A549 treated with CORT108297 at 1 μM for 4 hours (cell line): Measurements from ENCODE around the gene POLE3. TPM values are rescaled to one million over a fixed set of nuclear protein-coding genes. Genes with fewer than 3 reads are reported as not detected.

Experiments used
- total RNA-seq: library from RNA; stranded (reverse); fragments of 200-300 nt; extraction: Qiagen RNA extraction; gene quantifications from 5 replicates; pipeline ENCODE4 v1.2.3, GENCODE V29; 2022

Gene POLE3, protein sequence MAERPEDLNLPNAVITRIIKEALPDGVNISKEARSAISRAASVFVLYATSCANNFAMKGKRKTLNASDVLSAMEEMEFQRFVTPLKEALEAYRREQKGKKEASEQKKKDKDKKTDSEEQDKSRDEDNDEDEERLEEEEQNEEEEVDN
- 108 to 128 TPM (median 112 TPM) in 5 replicates for total RNA-seq

DNA sequence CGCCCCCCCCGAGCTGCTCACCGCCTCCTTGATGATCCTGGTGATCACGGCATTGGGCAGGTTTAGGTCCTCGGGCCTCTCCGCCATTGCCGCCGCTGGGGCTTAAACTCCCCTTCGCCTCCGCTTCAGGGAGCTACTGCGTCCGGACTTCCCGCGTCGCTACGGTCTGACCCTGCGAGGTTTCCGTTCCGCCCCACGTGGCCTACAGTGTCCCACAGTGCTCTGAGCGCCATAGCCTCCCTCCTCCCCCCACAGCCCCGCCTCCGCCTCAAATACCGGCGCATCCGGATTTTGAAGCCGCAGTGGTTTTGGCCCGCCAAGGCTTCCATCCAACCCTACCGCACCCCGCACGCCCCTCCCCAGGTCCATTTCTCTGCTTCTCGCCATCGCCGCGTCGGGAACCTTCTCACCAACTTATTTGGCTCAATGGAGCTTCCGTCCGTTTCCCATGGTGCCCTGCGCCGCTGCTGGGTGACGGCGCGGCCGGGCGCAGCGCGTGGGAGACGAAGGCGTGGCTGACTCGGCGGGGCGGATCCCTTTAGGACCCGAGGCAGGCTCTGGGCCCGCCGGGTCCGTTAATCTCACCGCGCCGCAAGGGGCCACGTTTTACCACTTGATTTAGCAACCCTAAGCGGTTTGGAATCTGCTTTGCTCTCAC, at the start of gene POLE3, which contains the start of gene C9orf43:
Gene POLE3, minus strand, starts transcription at position 469 of the 658 bp plus-strand sequence. Its CDS starts 382 bp downstream, at position 87.
Gene C9orf43, plus strand, starts transcription at position 541 of the 658 bp plus-strand sequence. CDS start 2,747 bp downstream, outside the sequence.

DNA sequence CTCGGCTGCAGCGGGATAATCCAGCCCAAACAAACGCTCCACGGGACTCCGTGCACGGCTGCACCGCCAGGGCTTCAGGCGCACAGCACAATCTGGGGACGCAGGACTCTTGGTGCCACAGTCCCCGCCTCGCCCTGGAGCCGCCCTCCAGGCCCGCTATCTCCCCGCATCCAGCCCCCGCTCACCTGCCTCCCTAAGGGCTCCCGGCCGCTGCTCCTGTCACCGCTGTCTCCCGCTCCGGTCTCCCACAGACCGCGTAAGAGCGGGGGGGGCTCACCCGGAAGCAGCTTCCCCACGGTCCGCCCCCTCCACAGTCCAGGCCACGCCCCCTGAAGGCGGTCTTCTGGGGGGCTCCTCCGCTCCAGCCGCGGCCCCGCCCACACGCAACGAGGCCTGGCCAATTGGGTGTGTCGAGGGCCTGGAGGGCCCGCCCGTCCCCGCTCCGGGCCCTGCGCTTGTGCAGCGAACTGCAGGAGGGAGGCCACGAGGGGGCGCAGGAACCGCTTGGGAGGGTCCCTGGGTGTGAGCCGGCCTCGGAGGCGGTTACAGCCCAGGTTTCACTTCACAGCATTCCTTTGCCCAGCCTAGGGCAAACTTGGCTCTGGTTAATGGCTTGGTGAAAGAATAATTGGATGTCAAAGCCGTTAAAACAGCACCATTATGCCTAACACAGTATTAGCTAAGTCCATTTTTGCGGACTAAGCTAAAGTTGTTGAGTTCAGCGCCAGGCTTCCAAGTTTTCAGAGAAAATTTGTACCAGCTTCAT, 9.3 kb downstream of the POLE3 start, which contains the start of gene ALAD:
Gene ALAD, minus strand, starts transcription at position 258 of the 766 bp plus-strand sequence. CDS start 7,725 bp downstream, outside the sequence.

DNA sequence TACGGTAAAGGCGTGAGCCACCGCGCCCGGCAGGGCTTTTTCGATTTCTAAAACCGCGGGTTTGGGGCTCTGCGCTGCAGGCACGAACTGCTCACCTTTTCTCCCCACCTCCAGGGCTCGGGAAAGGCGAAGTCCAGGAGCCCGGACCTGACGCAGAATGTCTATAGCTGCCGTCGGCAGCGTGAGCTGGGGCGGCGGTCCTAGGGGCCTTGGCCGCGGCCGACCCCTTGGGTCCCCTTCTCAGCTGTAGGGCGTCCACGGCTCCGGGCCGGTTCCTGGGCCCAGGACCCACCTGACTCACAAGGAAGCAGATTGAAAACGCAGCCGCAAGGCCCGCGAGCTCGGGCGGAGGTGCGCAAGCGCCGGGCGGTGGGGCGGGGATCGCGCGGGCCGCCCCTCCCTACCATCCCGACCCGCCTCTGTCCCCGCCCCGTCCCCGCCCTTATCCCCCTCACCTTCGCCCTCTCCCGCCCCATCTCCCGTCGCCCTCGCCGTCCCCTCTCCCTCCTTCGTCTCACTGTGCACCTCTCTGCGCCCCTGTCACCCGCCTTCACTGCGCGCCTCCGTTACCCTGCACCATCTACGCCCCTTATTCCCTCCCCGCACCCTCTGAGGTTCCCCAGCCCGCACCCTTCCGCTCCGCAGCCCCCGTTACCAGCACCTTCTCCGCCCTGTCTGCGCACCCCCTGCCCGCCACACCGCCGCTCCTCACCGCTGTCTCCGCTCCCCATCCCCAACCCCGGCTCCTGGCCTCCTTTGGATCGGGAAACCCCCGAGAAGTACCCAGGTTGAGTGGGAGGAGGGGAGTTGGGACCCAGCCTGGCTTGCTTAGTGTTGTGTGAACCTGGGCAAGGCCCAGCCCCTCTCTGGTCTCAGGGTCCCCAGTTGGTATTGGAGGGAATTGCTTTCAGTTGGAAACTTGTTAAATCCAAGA, 33.6 kb downstream of the POLE3 start, which contains the start of gene HDHD3:
Gene HDHD3, minus strand, starts transcription at position 353 of the 934 bp plus-strand sequence. CDS start 2,632 bp downstream, outside the sequence.

Other genes starting within 250 kb of the POLE3 start
- 17.1 to 18.6 TPM (median 18.0 TPM) in 5 replicates for gene FKBP15, start 189.4 kb downstream of the POLE3 start, total RNA-seq
- 19.1 to 21.7 TPM (median 20.5 TPM) in 5 replicates for gene SLC31A1, start 189.1 kb downstream of the POLE3 start, total RNA-seq
- gene CDC26, start 135.1 kb downstream of the POLE3 start, total RNA-seq: 42.9 to 71.8 TPM (median 48.8 TPM) in 5 replicates
- gene PRPF4, start 135.0 kb downstream of the POLE3 start, total RNA-seq: 55.1 to 61.9 TPM (median 55.6 TPM) in 5 replicates
- 0.15 TPM in 1 of 5 replicates, not detected in the others for gene RNF183, start 107.3 kb downstream of the POLE3 start, total RNA-seq
- 0.95 to 1.4 TPM (median 1.1 TPM) in 5 replicates for gene WDR31, start 70.4 kb downstream of the POLE3 start, total RNA-seq
- 0.08 to 0.12 TPM (median 0.09 TPM) in 3 of 5 replicates, not detected in the others for gene BSPRY, start 61.1 kb downstream of the POLE3 start, total RNA-seq
- 21.9 to 27.5 TPM (median 25.6 TPM) in 5 replicates for gene HDHD3, start 33.7 kb downstream of the POLE3 start, total RNA-seq
- gene ALAD, start 9.4 kb downstream of the POLE3 start, total RNA-seq: 13.5 to 17.8 TPM (median 15.9 TPM) in 5 replicates
- gene C9orf43, start 72 bp upstream of the POLE3 start, total RNA-seq: 0.53 to 0.88 TPM (median 0.65 TPM) in 5 replicates
- 21.7 to 26.2 TPM (median 23.8 TPM) in 5 replicates for gene RGS3, start 53.1 kb upstream of the POLE3 start, total RNA-seq